ENCODE data around the gene CD46. TPM values are rescaled to one million over a fixed set of nuclear protein-coding genes. Genes with fewer than 3 reads are reported as not detected.
A peak's percentile ranks its signal among the peaks of the same experiment; 100 is the strongest.

Gene CD46
- total RNA-seq, 3 donors from 2014 or later = 58.0 to 69.8 (median 63.5) TPM

DNA sequence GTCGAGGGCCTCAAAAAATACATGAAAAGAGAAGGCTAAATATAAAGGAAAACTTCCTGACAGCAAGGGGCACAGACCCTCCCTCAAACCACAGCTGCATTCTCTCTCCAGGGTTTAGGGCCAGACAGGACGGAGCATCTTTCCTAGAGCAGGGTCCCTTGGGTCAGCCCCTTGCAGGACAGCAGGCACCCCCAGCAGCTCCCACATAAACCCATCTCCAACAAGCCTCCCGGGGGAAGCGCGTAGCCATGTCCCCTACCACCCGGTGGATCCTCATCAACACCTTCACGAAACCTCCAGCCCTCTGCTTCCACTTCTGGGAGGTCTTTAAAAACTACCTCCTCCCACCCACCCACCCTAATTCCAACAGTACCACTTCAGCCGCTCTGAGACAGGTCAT is 59.5 kb downstream of the CD46 start:
- Mint-ChIP-seq H3K4me1 (ENCODE audit: low read depth) (peaks cover 80% of the 10 kb centered on the region), H3K4me3 (no peak overlapping the region), H3K9me3 (no peaks in the 10 kb centered on the region), H3K36me3 (ENCODE audit: insufficient read depth) (peaks cover 39% of the 10 kb centered on the region), H3K27me3 (ENCODE audit: low read depth) (no peaks in the 10 kb centered on the region)
- no peak for ATAC-seq
- no peak for DNase-seq

DNA sequence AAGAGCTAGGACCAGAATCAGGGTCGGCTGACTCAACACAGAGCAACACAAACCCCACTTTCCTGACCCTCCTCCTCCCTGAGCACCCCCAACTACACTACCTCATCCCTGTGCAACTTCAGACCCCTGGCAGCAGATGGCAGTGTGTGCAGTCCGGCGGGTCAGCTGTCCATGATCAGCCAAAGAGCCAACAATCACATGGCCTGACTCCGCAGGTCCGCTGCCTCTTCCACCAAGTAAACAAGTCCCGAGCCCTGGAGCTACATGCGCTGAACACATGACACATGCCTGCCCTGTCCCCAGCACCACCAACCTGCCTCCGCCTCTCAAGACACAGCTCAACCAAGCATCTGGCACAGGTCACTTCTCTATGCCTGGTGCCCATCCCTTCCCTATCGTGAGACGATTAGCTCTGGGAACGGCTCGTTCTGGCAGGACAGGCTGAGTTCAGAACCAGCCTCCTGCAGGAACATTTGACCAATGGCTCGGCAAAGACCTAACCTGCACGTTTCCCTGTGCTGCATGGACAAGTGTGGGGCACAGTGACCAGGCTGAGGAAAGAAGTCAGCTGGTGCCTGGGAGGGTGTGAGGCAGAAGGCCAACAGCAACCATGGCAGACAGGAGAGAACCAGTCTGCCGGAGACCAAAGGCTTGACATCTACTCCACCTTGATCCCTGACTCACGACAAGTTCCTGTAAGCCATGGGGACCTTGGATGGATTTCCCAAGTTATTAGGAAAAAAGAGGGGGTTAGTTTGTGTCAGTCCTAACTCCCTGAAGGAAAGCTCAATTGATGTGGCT is 60.3 kb downstream of the CD46 start:
- DNase-seq (no peak), ATAC-seq (no peak)
- H3K27me3 Mint-ChIP-seq (ENCODE audit: low read depth) = no peaks in the 10 kb centered on the region
- peaks cover 79% of the 10 kb centered on the region for H3K4me1 Mint-ChIP-seq (ENCODE audit: low read depth)
- H3K9me3 Mint-ChIP-seq = no peaks in the 10 kb centered on the region
- peaks cover 43% of the 10 kb centered on the region for H3K36me3 Mint-ChIP-seq (ENCODE audit: insufficient read depth)
- H3K4me3 Mint-ChIP-seq = no peak overlapping the region

DNA sequence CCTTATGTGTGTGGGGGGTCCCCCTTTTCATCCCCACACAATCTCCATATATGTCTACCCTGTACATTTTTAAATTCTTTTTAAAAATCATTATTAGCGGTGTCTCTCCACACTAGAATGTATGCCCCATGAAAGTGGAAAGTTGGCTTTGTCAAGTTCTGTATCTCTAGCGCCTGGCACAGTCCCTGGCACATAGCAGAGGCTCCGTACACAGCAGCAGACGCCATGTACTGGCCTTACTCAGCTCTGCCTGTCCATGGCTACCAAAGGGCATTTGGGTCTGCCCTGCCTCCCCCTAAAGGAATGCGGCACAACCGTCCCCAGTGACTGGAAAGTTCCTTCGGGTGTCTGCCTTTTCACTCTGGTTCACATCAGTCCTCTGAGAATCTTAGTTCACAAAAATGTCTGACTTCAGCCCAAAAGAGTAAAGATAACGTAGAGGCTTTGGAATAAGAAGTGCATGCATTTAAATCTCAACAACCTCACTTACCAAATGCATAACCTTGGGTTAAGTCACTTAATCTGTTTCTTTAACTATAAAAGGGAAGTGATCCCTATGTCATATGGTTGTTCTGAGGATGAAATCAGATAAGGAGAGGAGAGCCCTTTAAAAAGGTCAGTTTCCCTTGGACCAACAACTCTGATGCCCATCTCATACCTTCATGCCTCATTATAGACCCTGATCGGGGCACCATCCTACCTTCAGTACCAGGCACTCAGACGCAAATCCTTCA is 61.1 kb downstream of the CD46 start:
- Mint-ChIP-seq H3K36me3 (ENCODE audit: insufficient read depth) (peaks cover 51% of the 10 kb centered on the region), H3K27me3 (ENCODE audit: low read depth) (no peaks in the 10 kb centered on the region), H3K4me1 (ENCODE audit: low read depth) (peaks cover 76% of the 10 kb centered on the region), H3K4me3 (no peak overlapping the region), H3K9me3 (no peaks in the 10 kb centered on the region)
- ATAC-seq (no peak), DNase-seq (no peak)

DNA sequence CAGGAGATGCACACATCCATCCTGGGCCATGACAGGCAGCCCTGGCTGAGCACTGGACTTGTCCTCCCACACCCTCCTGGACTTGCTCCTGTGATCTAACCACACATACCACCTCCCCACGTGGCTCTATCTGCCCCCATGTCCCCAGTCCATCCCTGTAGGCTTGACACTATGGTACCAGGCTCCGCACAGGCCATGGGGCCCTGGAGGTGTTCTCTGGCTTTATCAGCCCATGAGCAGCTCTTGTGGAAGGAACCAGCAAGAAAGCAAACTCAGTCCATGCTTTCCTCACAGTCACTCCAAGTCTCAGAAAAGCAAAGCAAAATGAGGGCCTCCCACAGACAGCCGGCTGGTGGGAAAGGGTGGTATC is 61.6 kb downstream of the CD46 start:
- peaks cover 71% of the 10 kb centered on the region for H3K4me1 Mint-ChIP-seq (ENCODE audit: low read depth)
- H3K9me3 Mint-ChIP-seq = no peaks in the 10 kb centered on the region
- no peaks in the 10 kb centered on the region for H3K27me3 Mint-ChIP-seq (ENCODE audit: low read depth)
- ATAC-seq (no peak), DNase-seq (no peak)
- H3K4me3 Mint-ChIP-seq = no peak overlapping the region
- peaks cover 49% of the 10 kb centered on the region for H3K36me3 Mint-ChIP-seq (ENCODE audit: insufficient read depth)

DNA sequence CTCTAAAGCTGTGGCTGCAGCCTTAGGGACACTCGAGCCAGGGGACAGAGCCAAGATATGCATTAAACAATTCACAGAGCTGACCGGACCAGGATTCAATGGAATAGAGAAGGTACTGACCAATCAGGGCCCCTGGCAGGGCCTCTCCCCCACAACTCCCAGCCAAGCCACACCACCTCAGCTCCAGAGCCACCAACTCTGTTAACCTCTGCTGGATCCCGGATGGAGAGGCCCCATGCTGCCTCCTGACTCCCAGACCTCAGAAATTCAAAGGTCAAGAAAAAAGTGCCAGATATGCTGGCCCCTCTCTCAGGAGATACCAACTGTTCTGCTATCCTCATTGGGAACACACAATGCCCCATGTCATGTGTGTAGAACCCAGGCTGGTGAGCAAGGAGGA is 62.1 kb downstream of the CD46 start:
- ATAC-seq (no peak), DNase-seq (no peak)
- H3K4me3 Mint-ChIP-seq = no peak overlapping the region
- peaks cover 66% of the 10 kb centered on the region for H3K4me1 Mint-ChIP-seq (ENCODE audit: low read depth)
- peaks cover 46% of the 10 kb centered on the region for H3K36me3 Mint-ChIP-seq (ENCODE audit: insufficient read depth)
- no peaks in the 10 kb centered on the region for H3K27me3 Mint-ChIP-seq (ENCODE audit: low read depth)
- H3K9me3 Mint-ChIP-seq = no peaks in the 10 kb centered on the region

DNA sequence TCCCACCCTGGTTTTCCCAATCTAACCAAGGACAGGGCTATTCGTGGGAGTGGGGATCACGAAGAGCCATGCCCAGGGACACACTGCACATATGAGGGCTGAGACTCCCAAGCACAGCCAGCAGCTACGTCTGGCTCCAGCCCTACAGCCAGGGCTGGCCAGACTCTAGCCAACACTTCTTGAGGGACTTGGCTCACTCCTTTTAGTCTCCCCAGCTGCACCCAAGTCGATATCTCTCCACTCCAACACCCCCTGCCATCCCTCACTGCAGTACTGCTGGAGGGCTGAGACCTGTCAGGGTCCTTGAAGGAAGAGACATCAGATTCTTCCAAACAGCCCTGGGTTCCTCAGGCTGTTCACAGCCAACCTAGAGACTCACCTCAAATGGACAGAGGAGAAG is 62.6 kb downstream of the CD46 start:
- DNase-seq (no peak), ATAC-seq (no peak)
- no peaks in the 10 kb centered on the region for H3K27me3 Mint-ChIP-seq (ENCODE audit: low read depth)
- no peaks in the 10 kb centered on the region for H3K9me3 Mint-ChIP-seq
- H3K4me3 Mint-ChIP-seq = no peak overlapping the region
- peaks cover 66% of the 10 kb centered on the region for H3K4me1 Mint-ChIP-seq (ENCODE audit: low read depth)
- peaks cover 43% of the 10 kb centered on the region for H3K36me3 Mint-ChIP-seq (ENCODE audit: insufficient read depth)

DNA sequence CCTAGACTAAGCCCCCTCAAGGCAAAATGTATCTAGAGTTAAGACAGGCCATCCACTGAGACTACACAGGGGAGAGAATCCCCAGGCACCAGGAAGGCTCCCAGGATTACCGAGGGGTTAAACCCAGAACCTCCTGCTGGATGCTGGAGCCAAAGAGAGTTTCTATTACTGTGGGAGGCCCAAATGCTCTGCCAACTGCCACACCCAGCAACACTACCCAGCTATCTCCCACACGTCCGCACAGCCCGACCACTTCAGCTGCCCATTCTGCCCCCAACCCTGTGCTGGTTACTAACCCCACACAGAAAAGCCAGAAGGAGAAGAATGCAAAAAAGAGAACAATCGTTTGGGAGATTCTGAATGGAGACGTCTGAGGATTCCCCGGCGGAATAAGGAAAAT is 63.6 kb downstream of the CD46 start:
- Mint-ChIP-seq H3K4me3 (no peak overlapping the region), H3K36me3 (ENCODE audit: insufficient read depth) (peaks cover 51% of the 10 kb centered on the region), H3K9me3 (no peaks in the 10 kb centered on the region), H3K27me3 (ENCODE audit: low read depth) (no peaks in the 10 kb centered on the region), H3K4me1 (ENCODE audit: low read depth) (peaks cover 67% of the 10 kb centered on the region)
- DNase-seq (no peak), ATAC-seq (peak in 1 of 2 donors; percentile 19)

DNA sequence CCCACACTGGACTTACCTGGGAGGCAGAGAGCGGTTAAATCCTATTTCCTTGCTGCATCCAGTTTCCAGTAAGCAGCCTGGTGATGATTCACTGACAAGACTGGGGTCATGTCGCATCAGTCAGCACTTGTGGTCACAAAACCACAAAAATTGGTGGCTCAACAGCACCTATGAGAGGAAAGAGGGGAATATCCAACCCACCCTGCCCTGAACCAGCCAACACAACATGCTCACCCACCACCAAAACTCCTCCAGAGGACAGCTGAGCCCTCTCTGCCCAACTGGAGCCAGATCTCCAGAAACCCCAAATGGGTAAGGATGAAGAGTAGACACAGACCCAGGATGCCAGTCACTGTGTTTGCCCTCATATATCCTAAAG is 64.0 kb downstream of the CD46 start:
- no peak overlapping the region for H3K4me3 Mint-ChIP-seq
- peaks cover 67% of the 10 kb centered on the region for H3K4me1 Mint-ChIP-seq (ENCODE audit: low read depth)

DNA sequence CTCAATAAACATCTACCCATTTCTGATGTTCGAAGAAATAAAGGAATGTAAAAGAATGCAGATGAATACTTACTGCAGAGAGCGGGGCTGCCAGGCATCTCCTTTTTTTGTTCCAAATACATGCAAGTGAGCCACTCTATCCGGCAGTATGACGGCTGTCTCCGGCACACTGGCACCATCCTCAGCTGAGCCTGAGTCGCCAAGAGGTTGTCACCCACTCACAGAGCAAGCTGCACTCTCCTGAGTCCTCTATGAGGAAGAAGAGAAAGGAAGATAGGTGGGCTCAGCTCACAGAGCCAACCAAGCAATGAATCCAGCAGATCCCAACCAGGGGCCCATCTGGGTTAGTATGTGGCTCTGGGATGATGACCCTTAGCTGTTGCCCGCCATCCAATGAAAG is 65.3 kb downstream of the CD46 start:
- Mint-ChIP-seq H3K4me1 (ENCODE audit: low read depth) (peaks cover 72% of the 10 kb centered on the region), H3K9me3 (no peaks in the 10 kb centered on the region), H3K27me3 (ENCODE audit: low read depth) (no peaks in the 10 kb centered on the region), H3K4me3 (no peak overlapping the region), H3K36me3 (ENCODE audit: insufficient read depth) (peaks cover 52% of the 10 kb centered on the region)
- ATAC-seq (no peak), DNase-seq (no peak)

More for the DNA sequence above, 64.0 kb downstream of the CD46 start:
- DNase-seq (no peak), ATAC-seq (peak; percentile 91 to 96)
- Mint-ChIP-seq H3K27me3 (ENCODE audit: low read depth) (no peaks in the 10 kb centered on the region), H3K36me3 (ENCODE audit: insufficient read depth) (peaks cover 50% of the 10 kb centered on the region), H3K9me3 (no peaks in the 10 kb centered on the region)

DNA sequence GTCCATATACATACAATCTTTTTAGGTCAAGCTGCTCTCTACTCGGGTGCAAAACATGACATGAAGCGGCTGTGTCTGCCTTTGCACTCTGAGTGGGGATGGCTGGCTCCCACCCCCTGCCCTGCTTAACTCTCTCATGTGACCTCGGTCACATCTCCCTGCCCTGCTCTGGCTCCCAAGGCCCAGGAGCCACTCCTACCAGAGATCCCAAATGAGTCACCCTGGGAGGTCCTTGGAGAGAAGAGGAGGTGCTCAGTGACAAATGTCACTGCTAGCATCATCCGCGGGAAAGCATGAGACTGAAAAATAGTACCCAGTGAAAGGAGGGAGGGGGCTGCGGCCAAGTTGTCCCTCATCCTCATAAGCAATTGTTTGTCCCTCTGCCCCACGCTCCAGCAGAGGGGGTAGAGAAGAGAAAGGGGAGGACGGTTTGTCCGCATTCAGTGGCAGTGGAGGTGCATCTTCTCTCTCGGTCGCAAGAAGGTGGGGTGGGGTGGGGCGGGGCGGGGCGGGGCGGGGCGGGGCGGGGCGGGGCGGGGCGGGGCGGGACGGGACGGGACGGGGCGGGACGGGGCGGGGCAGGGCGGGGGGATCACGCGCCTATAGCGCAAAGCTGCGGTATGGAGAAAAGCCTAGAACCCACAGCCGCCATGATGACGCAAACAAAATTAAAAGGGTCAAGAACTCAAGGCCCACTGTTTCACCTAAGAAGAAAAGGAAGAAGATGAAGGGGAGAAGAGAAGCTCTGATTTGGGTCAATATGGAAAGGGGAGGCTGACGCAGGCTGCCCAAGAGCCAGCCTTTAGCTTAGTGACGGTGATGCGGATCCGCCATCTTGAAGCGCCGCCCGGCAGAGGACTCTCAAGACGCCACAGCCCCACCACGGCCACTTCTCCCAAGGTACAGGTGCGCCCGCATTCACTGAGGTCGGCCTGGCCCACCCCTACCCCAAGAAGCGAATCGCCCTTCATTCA is 66.2 kb downstream of the CD46 start:
- H3K4me3 Mint-ChIP-seq = no peak overlapping the region
- H3K9me3 Mint-ChIP-seq = no peaks in the 10 kb centered on the region
- DNase-seq (no peak), ATAC-seq (no peak)
- peaks cover 55% of the 10 kb centered on the region for H3K36me3 Mint-ChIP-seq (ENCODE audit: insufficient read depth)
- peaks cover 78% of the 10 kb centered on the region for H3K4me1 Mint-ChIP-seq (ENCODE audit: low read depth)
- H3K27me3 Mint-ChIP-seq (ENCODE audit: low read depth) = no peaks in the 10 kb centered on the region

DNA sequence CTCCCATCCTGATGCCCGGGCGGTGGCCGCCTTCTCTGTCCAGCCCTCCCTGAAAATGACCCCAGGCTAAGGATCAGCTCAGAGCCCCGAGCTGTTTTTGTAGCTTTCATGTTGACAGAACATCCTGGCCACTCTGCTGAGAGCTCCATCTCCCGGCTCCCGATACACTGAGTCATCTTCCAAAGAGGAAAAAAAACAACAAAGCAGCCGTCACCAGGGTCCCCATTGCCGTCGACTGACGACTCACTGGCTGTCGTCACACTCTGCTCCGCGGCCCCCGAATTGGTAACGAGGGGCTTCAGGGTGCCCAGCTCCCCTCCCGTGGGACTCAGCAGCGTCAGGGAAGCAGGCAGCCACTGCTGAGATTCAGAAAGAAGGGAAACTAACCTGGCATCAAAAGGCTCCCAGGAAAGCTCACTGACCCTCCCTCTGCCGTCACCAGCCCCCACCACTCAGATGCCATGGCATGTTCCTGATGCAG is 67.2 kb downstream of the CD46 start:
- DNase-seq = no peak
- no peak overlapping the region for H3K4me3 Mint-ChIP-seq
- no peak for ATAC-seq
- peaks cover 2% of the 10 kb centered on the region for H3K27me3 Mint-ChIP-seq (ENCODE audit: low read depth)
- H3K9me3 Mint-ChIP-seq = no peaks in the 10 kb centered on the region
- peaks cover 79% of the 10 kb centered on the region for H3K4me1 Mint-ChIP-seq (ENCODE audit: low read depth)
- H3K36me3 Mint-ChIP-seq (ENCODE audit: insufficient read depth) = peaks cover 54% of the 10 kb centered on the region

DNA sequence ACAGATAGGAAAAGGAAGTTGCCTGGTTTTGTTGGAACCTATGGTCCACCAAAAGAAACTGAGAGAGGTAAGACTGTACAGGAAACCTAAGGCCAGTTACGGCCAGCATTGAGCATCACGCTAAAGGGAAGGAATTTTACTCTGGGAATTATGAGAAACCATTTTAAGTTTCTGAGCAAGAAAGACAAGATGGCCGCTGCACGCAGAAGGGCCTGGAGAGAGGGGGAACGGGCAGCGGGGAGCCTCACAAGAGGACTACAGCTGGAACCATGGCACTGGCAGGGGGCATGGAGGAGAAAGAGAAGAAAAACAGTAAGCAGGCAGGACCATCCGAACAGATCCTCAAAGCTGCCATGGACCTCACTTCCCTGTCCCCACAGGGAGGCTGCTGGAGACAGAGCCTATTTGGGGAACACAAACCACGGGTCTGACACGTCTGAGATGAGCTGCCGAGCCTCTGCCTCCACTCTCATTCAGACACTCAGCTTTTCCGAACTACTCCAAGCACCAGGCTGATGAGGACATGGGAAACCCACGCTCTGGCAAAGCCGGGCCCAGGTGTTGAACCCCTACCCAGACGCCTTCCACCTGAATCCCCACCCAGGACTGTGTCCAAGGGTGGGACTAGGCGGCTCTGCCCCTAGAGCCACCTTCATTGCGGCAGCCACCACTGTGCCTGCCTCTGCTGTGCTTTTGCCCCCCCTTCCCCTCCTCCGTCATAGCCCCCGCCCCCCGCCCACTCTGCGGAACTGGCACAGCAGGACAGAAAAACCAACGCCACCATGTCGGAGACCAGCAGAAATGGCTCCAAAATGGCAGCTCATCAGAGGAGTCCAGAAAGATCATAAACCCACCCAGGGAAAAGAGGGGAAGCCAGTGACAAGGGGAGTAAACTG is 69.0 kb downstream of the CD46 start:
- ATAC-seq (no peak), DNase-seq (no peak)
- Mint-ChIP-seq H3K9me3 (no peaks in the 10 kb centered on the region), H3K27me3 (ENCODE audit: low read depth) (peaks cover 2% of the 10 kb centered on the region), H3K4me3 (peak overlapping the region; percentile 61), H3K36me3 (ENCODE audit: insufficient read depth) (peaks cover 38% of the 10 kb centered on the region), H3K4me1 (ENCODE audit: low read depth) (peaks cover 84% of the 10 kb centered on the region)

DNA sequence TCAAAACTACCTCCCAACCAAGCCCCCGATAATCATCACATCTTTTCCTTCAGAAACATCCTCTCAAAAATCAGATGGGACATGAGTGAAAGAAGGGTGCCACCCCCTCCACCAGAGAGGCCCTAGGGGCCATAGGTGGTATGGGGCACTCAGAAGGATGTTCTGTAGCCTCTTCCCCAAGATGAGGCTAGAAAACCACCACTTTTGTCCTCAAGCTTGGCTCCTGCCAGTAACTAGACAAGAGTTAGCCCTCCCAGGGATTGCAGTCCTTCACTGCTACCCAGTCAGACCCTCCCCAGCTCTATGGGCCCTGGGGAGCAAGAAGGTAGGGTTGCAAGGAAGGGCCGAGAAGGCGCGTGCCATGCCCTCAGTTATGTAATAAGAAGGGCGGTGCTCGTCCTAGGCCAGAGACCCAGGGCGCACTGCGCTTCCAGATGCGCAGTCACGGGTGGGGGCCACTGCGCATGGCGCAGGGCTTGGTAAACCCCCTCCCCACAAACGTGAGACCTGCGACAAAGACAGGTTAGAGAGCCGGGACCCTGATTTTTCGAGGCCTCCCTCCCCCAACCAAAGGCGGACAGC is 69.7 kb downstream of the CD46 start:
- peak overlapping the region; percentile 91 for H3K4me3 Mint-ChIP-seq
- DNase-seq = no peak
- H3K36me3 Mint-ChIP-seq (ENCODE audit: insufficient read depth) = peaks cover 33% of the 10 kb centered on the region
- peaks cover 84% of the 10 kb centered on the region for H3K4me1 Mint-ChIP-seq (ENCODE audit: low read depth)
- no peak for ATAC-seq
- H3K9me3 Mint-ChIP-seq = no peaks in the 10 kb centered on the region
- H3K27me3 Mint-ChIP-seq (ENCODE audit: low read depth) = peaks cover 2% of the 10 kb centered on the region

Measured in activated T-cell treated with anti-CD3 and anti-CD28 coated beads, Interleukin-2, amount 50 U/mL, for 4 hours (primary cell).